Neuronal stem cell (in vitro differentiated cells): Measurements from ENCODE around the gene ACADS.

Experiments
- DNase-seq: peaks from one replicate; pipeline ENCODE4 v3.0.0-alpha.2; 2013; ENCODE audit warnings: low spot score
- H2AFZ ChIP-seq: one replicate; pipeline ENCODE4 v1.6.1; 2013; ENCODE audit warnings: mild to moderate bottlenecking, low read length, inconsistent platforms
- H2AK5ac ChIP-seq: 2 replicates; pipeline ENCODE4 v1.6.1; 2013; ENCODE audit warnings: low read depth, mild to moderate bottlenecking, inconsistent platforms, low read length, moderate library complexity, mixed read lengths
- H2BK120ac ChIP-seq: 2 replicates; pipeline ENCODE4 v1.6.1; 2013; ENCODE audit warnings: low read depth, mild to moderate bottlenecking, inconsistent platforms, low read length, moderate library complexity, mixed read lengths
- H2BK12ac ChIP-seq: one replicate; pipeline ENCODE4 v1.6.1; 2013; ENCODE audit warnings: low read length, inconsistent platforms
- H2BK15ac ChIP-seq: 2 replicates; pipeline ENCODE4 v1.6.1; 2013; ENCODE audit warnings: mild to moderate bottlenecking, low read length, inconsistent platforms, mixed read lengths
- H2BK5ac ChIP-seq: one replicate; pipeline ENCODE4 v1.6.1; 2013; ENCODE audit warnings: inconsistent platforms, mild to moderate bottlenecking, low read length, moderate library complexity
- H3K14ac ChIP-seq: one replicate; pipeline ENCODE4 v1.6.1; 2013; ENCODE audit warnings: low read length, inconsistent platforms
- H3K18ac ChIP-seq: 2 replicates; pipeline ENCODE4 v1.6.1; 2013; ENCODE audit warnings: low read length, inconsistent platforms
- H3K23ac ChIP-seq: 2 replicates; pipeline ENCODE4 v1.6.1; 2013; ENCODE audit warnings: low read depth, mild to moderate bottlenecking, mixed read lengths, low read length, inconsistent platforms; ENCODE audit not compliant: poor library complexity
- H3K27ac ChIP-seq: replicated peaks from 3 replicates; pipeline ENCODE4 v1.5.1; 2013; ENCODE audit warnings: low read length, inconsistent platforms
- H3K27me3 ChIP-seq, 3 experiments: 2 replicates each; pipeline ENCODE4 v1.6.1; 2013; ENCODE audit warnings: low read length in 3 of 3, mild to moderate bottlenecking in 2 of 3, inconsistent platforms in 1 of 3, low read depth in 1 of 3, mixed read lengths in 1 of 3, moderate library complexity in 1 of 3; ENCODE audit not compliant: control insufficient read depth in 3 of 3, insufficient read depth in 3 of 3
- H3K36me3 ChIP-seq, 2 donors: replicated peaks in 1 of 2; 2 replicates each; pipeline ENCODE4 v1.6.1; 2013; ENCODE audit warnings: low read length in 2 of 2; ENCODE audit not compliant: control insufficient read depth in 2 of 2, insufficient read depth in 2 of 2
- H3K4ac ChIP-seq: 2 replicates; pipeline ENCODE4 v1.6.1; 2013; ENCODE audit warnings: inconsistent platforms, mild to moderate bottlenecking, low read length, moderate library complexity
- H3K4me1 ChIP-seq, 2 donors: 1 replicate in 1 of 2; 2 replicates in 1 of 2; pipeline ENCODE4 v1.6.1; 2013; ENCODE audit warnings: low read length in 2 of 2, low read depth in 1 of 2; ENCODE audit not compliant: control insufficient read depth in 2 of 2, insufficient read depth in 1 of 2
- H3K4me2 ChIP-seq: one replicate; pipeline ENCODE4 v1.6.1; 2013; ENCODE audit warnings: mild to moderate bottlenecking, low read length, inconsistent platforms; ENCODE audit not compliant: insufficient read depth, poor library complexity, severe bottlenecking
- H3K4me3 ChIP-seq, 2 donors: 2 replicates each; pipeline ENCODE4 v1.5.1; 2013; ENCODE audit warnings: low read length in 2 of 2, mild to moderate bottlenecking in 2 of 2, inconsistent platforms in 1 of 2, moderate library complexity in 1 of 2
- H3K79me1 ChIP-seq: one replicate; pipeline ENCODE4 v1.6.1; 2013; ENCODE audit warnings: low read depth, mild to moderate bottlenecking, inconsistent platforms, low read length, moderate library complexity
- H3K9ac ChIP-seq: one replicate; pipeline ENCODE4 v1.6.1; 2013; ENCODE audit warnings: mild to moderate bottlenecking, low read depth, low read length, inconsistent platforms; ENCODE audit not compliant: poor library complexity
- H3K9me3 ChIP-seq, 2 donors: replicated peaks in 1 of 2; 2 replicates each; pipeline versions ENCODE3 to v1.6.1; 2013; ENCODE audit warnings: low read length in 2 of 2, mild to moderate bottlenecking in 2 of 2, inconsistent platforms in 1 of 2, low read depth in 1 of 2, mixed read lengths in 1 of 2, moderate library complexity in 1 of 2; ENCODE audit not compliant: control insufficient read depth in 2 of 2, insufficient read depth in 1 of 2
- H4K8ac ChIP-seq: one replicate; pipeline ENCODE4 v1.6.1; 2013; ENCODE audit warnings: low read depth, mild to moderate bottlenecking, inconsistent platforms, low read length, moderate library complexity
- H4K91ac ChIP-seq: one replicate; pipeline ENCODE4 v1.6.1; 2013; ENCODE audit warnings: low read length, low read depth, mild to moderate bottlenecking, inconsistent platforms; ENCODE audit not compliant: poor library complexity
- WGBS, 2 donors: extraction: QIAGEN DNeasy Blood & Tissue Kit; methylation state at CpG; one replicate each; pipeline ENCODE4 v1.1.7; 2013; ENCODE audit warnings: missing lambda C conversion rate in 2 of 2, mixed read lengths in 1 of 2; ENCODE audit not compliant: insufficient read length in 2 of 2, insufficient replicate concordance in 1 of 2; ENCODE audit errors: extremely low coverage in 2 of 2; 5-methylcytosine and 5-hydroxymethylcytosine counted together

Gene ACADS

DNA sequence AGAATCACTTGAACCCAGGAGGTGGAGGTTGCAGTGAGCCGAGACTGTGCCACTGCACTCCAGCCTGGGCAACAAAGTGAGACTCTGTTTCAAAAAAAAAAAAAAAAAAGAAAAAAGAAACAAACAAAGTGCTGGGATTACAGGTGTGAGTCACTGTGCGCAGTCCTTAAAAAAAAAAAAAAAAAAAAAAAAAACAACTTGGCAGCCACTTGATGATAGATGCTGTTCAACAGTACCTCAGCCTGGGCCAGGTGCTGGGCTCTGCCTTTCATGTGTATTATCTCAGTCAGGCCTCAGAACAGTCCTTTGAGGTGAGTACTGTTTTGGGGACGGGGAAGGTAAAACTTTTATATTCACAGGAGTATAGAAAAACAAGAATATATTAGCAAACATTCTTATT, 9.6 kb downstream of the ACADS start:
- no peak overlapping the region for H2AK5ac ChIP-seq
- H3K4me3 ChIP-seq: no peak overlapping the region

DNA sequence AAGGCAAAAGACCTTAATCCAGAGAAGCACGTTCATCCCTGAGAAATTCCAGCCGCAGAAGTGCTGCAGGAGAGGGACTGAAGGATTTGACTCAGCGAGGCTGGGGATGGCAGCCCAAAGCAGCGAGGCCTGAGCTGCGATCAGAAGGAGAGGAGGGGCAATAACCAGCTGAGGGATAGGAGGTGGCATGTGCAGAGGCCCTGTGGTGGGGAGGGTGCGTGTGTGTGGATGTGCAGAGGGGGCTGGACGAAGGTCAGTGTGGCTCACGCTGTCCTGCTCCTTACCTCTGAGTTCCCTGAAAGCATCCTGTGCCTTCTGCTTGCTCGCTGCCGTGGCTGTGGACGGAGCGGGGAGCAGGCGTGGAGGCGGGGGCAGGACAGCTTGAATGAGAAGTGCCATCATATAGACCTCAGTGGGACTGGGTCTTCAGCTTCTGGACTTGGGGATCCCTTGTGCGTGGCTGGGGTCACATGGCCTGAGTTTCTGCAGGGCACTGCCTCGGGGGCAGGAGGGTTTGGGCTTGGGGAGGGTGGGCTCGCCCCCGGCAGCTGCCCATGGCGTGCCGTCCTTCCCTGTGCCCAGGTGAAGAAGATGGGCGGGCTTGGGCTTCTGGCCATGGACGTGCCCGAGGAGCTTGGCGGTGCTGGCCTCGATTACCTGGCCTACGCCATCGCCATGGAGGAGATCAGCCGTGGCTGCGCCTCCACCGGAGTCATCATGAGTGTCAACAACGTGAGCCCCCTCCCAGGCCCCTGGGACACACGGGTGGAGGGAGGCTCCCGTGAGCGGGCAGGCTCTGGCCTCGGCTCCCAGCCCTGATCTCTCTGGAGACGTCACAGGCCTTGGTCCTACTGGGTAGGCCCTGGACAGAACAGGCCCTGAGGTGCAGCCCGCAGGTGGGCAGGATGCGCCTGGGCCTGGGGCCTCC, 11.0 kb downstream of the ACADS start:
- Histone ChIP-seq H3K27me3 (no peaks in the 10 kb centered on the region), H2AFZ (no peak overlapping the region), H3K9ac (peak overlapping the region; percentile 50), H3K14ac (no peak overlapping the region), H4K91ac (peak overlapping the region; percentile 2), H2BK5ac (peak overlapping the region; percentile 78), H3K79me1 (no peaks in the 10 kb centered on the region), H2BK15ac (no peak overlapping the region), H3K4me1 (no peaks in the 10 kb centered on the region), H3K23ac (peak overlapping the region; percentile 43), H3K27ac (no peak overlapping the region), H3K36me3 (peaks cover 0 to 4% of the 10 kb centered on the region in 2 donors), H3K4ac (no peak overlapping the region), H2BK12ac (no peak overlapping the region), H3K18ac (peak overlapping the region; percentile 27), H3K4me3 (no peak overlapping the region), H2BK120ac (no peak overlapping the region), H3K9me3 (peaks cover 0 to 2% of the 10 kb centered on the region in 2 donors), H4K8ac (no peak overlapping the region), H2AK5ac (peak overlapping the region; percentile 12), H3K4me2 (no peak overlapping the region)
- no CpG with 5 or more reads among the region's 38 CpGs for WGBS, 2 donors
- no peak for DNase-seq

More for the DNA sequence above, 9.6 kb downstream of the ACADS start:
- H2BK12ac ChIP-seq: no peak overlapping the region
- DNase-seq: no peak
- no peaks in the 10 kb centered on the region for H3K27me3 ChIP-seq
- H2AFZ ChIP-seq: no peak overlapping the region
- no peak overlapping the region for H3K9ac ChIP-seq
- no peak overlapping the region for H4K8ac ChIP-seq
- H3K14ac ChIP-seq: no peak overlapping the region
- H2BK120ac ChIP-seq: no peak overlapping the region
- no peak overlapping the region for H3K4me2 ChIP-seq
- no peak overlapping the region for H3K27ac ChIP-seq
- no peak overlapping the region for H3K23ac ChIP-seq
- no peak overlapping the region for H2BK15ac ChIP-seq
- peaks cover 0 to 11% of the 10 kb centered on the region in 2 donors for H3K36me3 ChIP-seq
- WGBS, 2 donors: no CpG with 5 or more reads among the region's 3 CpGs
- H3K18ac ChIP-seq: no peak overlapping the region
- H3K4ac ChIP-seq: no peak overlapping the region
- no peak overlapping the region for H2BK5ac ChIP-seq
- H3K79me1 ChIP-seq: no peaks in the 10 kb centered on the region
- no peak overlapping the region for H4K91ac ChIP-seq
- no peaks in the 10 kb centered on the region for H3K4me1 ChIP-seq
- peaks cover 0 to 2% of the 10 kb centered on the region in 2 donors for H3K9me3 ChIP-seq

DNA sequence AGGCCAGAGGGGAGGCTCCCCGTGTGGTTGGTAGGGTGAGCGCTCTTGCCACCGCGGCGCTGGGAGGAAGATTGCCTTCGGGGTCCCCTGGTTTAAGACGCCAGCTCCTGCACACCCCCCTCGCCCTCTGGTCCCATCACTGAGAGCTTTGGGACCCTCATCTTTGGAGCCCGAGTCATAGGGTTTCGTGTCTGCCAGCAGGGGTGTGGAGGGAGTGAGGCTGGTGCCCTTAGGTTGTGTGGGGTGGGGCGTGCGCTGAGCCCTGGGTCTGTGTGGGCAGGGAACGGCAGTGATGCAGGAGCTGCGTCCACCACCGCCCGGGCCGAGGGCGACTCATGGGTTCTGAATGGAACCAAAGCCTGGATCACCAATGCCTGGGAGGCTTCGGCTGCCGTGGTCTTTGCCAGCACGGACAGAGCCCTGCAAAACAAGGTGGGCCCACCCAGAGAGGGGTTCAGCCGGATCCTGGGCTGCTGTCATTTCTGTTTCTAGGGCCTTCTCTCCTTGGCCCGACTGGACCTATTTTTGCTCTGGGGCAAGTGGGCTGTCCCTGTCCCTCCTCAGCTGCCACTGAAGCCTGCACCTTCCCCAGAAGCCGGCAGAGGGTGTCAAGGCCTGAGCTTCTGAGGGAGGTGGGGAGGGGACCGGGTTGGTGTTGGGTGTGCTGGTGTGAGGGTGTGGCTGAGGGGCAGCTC, 12.1 kb downstream of the ACADS start:
- Histone ChIP-seq H2BK12ac (no peak overlapping the region), H3K4ac (no peak overlapping the region), H4K8ac (no peak overlapping the region), H2BK5ac (peak overlapping the region; percentile 78), H3K4me3 (peak overlapping the region in 1 of 2 donors; percentile 56), H3K14ac (no peak overlapping the region), H3K27ac (no peak overlapping the region), H3K4me2 (no peak overlapping the region), H4K91ac (no peak overlapping the region), H2BK15ac (peak overlapping the region; percentile 33), H3K4me1 (no peaks in the 10 kb centered on the region), H3K23ac (peak overlapping the region; percentile 43), H3K18ac (peak overlapping the region; percentile 28), H3K79me1 (no peaks in the 10 kb centered on the region), H2AK5ac (peak overlapping the region; percentile 98), H3K9ac (no peak overlapping the region), H3K27me3 (no peaks in the 10 kb centered on the region), H2BK120ac (no peak overlapping the region), H3K9me3 (peaks cover 0 to 2% of the 10 kb centered on the region in 2 donors), H2AFZ (no peak overlapping the region), H3K36me3 (peaks cover 0 to 4% of the 10 kb centered on the region in 2 donors)
- no CpG with 5 or more reads among the region's 25 CpGs for WGBS, 2 donors
- DNase-seq: no peak
